ENCODE measurements around the gene C1orf226. TPM values are rescaled to one million over a fixed set of nuclear protein-coding genes. Genes with fewer than 3 reads are reported as not detected.

C1orf226 gene
- total RNA-seq, 8 experiments from 2014 or later: 0.22 to 9.3 (median 3.9) TPM

GRCh38 chr1:162368451-162368850 lies 13.1 kb upstream of the C1orf226 start:
- H3K4me1 ChIP-seq (replicated peaks in 1 of 2): no peaks in the 10 kb centered on the region
- WGBS, 10 experiments: 63 to 100% (median 82%) methylated on average over 1 to 4 of the region's 4 CpGs; no CpG with 5 or more reads in 3 of the 10 experiments
- no peak overlapping the region for H3K27ac ChIP-seq
- in situ Hi-C loops (cut with MboI; ENCODE audit: low pct_unique_long_range_greater_than_20kb in 2 of 9, low sequenced_read_pairs in 9 of 9, unreplicated experiment in 9 of 9): no loop called here
- no peak overlapping the region for H3K4me3 ChIP-seq
- no peak for ATAC-seq (replicated peaks in 6 of 8)

- peaks cover under 1 to 7% of the 10 kb centered on the region in 2 donors for H3K4me1 ChIP-seq (replicated peaks in 1 of 2)
- H3K4me3 ChIP-seq: no peak overlapping the region
- H3K27ac ChIP-seq: no peak overlapping the region
- in situ Hi-C loops (cut with MboI; ENCODE audit: low pct_unique_long_range_greater_than_20kb in 2 of 9, low sequenced_read_pairs in 9 of 9, unreplicated experiment in 9 of 9): no loop called here
- ATAC-seq (replicated peaks in 6 of 8): no peak
- 17 to 100% (median 94%) methylated on average over 1 to 7 of the region's 7 CpGs; no CpG with 5 or more reads in 2 of the 10 experiments for WGBS, 10 experiments
Measured at GRCh38 chr1:162369571-162369970, 12.0 kb upstream of the C1orf226 start.

- no peak overlapping the region for H3K27ac ChIP-seq
- no peak overlapping the region for H3K4me3 ChIP-seq
- WGBS, 10 experiments: 44 to 100% (median 92%) methylated on average over 1 of the region's 1 CpG; no CpG with 5 or more reads in 1 of the 10 experiments
- no peak for ATAC-seq (replicated peaks in 6 of 8)
- in situ Hi-C loops (cut with MboI; ENCODE audit: low pct_unique_long_range_greater_than_20kb in 2 of 9, low sequenced_read_pairs in 9 of 9, unreplicated experiment in 9 of 9): no loop called here
- H3K4me1 ChIP-seq (replicated peaks in 1 of 2): peaks cover 6 to 7% of the 10 kb centered on the region in 2 donors
Measured at GRCh38 chr1:162370161-162370560, 11.4 kb upstream of the C1orf226 start.

- in situ Hi-C loops (cut with MboI; ENCODE audit: low pct_unique_long_range_greater_than_20kb in 2 of 9, low sequenced_read_pairs in 9 of 9, unreplicated experiment in 9 of 9): no loop called here
- no peak overlapping the region for H3K4me3 ChIP-seq
- no peak for ATAC-seq (replicated peaks in 6 of 8)
- no peak overlapping the region for H3K27ac ChIP-seq
- peaks cover 10 to 12% of the 10 kb centered on the region in 2 donors for H3K4me1 ChIP-seq (replicated peaks in 1 of 2)
- 70 to 100% (median 100%) methylated on average over 1 to 3 of the region's 3 CpGs; no CpG with 5 or more reads in 3 of the 10 experiments for WGBS, 10 experiments
Measured at GRCh38 chr1:162370721-162371120, 10.8 kb upstream of the C1orf226 start.

- Histone ChIP-seq H3K27ac (no peak overlapping the region), H3K4me1 (replicated peaks in 1 of 2) (peaks cover 11 to 14% of the 10 kb centered on the region in 2 donors), H3K4me3 (no peak overlapping the region)
- 72 to 100% (median 93%) methylated on average over 1 to 6 of the region's 6 CpGs; no CpG with 5 or more reads in 4 of the 10 experiments for WGBS, 10 experiments
- no peak for ATAC-seq (replicated peaks in 6 of 8)
- in situ Hi-C loops (cut with MboI; ENCODE audit: low pct_unique_long_range_greater_than_20kb in 2 of 9, low sequenced_read_pairs in 9 of 9, unreplicated experiment in 9 of 9): no loop called here
Measured at GRCh38 chr1:162371611-162372010, 9.9 kb upstream of the C1orf226 start.

- in situ Hi-C loops (cut with MboI; ENCODE audit: low pct_unique_long_range_greater_than_20kb in 2 of 9, low sequenced_read_pairs in 9 of 9, unreplicated experiment in 9 of 9): no loop called here
- Histone ChIP-seq H3K27ac (no peak overlapping the region), H3K4me3 (no peak overlapping the region), H3K4me1 (replicated peaks in 1 of 2) (peaks cover 11 to 14% of the 10 kb centered on the region in 2 donors)
- no peak for ATAC-seq (replicated peaks in 6 of 8)
- WGBS, 10 experiments: 0 to 100% (median 83%) methylated on average over 1 to 13 of the region's 13 CpGs; no CpG with 5 or more reads in 1 of the 10 experiments
Measured at GRCh38 chr1:162372159-162373071, 9.1 kb upstream of the C1orf226 start.

GRCh38 chr1:162373072-162373427 lies 8.5 kb upstream of the C1orf226 start:
- Histone ChIP-seq H3K4me3 (no peak overlapping the region), H3K4me1 (replicated peaks in 1 of 2) (peaks cover 11 to 14% of the 10 kb centered on the region in 2 donors), H3K27ac (no peak overlapping the region)
- in situ Hi-C loops (cut with MboI; ENCODE audit: low pct_unique_long_range_greater_than_20kb in 2 of 9, low sequenced_read_pairs in 9 of 9, unreplicated experiment in 9 of 9): no loop called here
- ATAC-seq (replicated peaks in 6 of 8): no peak
- WGBS, 10 experiments: 33 to 100% (median 89%) methylated on average over 1 of the region's 1 CpG; no CpG with 5 or more reads in 3 of the 10 experiments

- WGBS, 10 experiments: 57 to 100% (median 88%) methylated on average over 1 to 8 of the region's 8 CpGs; no CpG with 5 or more reads in 2 of the 10 experiments
- in situ Hi-C loops (cut with MboI; ENCODE audit: low pct_unique_long_range_greater_than_20kb in 2 of 9, low sequenced_read_pairs in 9 of 9, unreplicated experiment in 9 of 9): no loop called here
- H3K4me1 ChIP-seq (replicated peaks in 1 of 2): peaks cover 11 to 14% of the 10 kb centered on the region in 2 donors
- ATAC-seq (replicated peaks in 6 of 8): peak in 7 of 8 experiments; percentile 47 to 94 (median 60)
- H3K4me3 ChIP-seq: no peak overlapping the region
- no peak overlapping the region for H3K27ac ChIP-seq
Measured at GRCh38 chr1:162373541-162374260, 7.8 kb upstream of the C1orf226 start.

GRCh38 chr1:162374406-162374805 lies 7.1 kb upstream of the C1orf226 start:
- Histone ChIP-seq H3K27ac (no peak overlapping the region), H3K4me3 (no peak overlapping the region), H3K4me1 (replicated peaks in 1 of 2) (peaks cover 11 to 14% of the 10 kb centered on the region in 2 donors)
- WGBS, 10 experiments: 82 to 100% (median 98%) methylated on average over 1 to 4 of the region's 9 CpGs; no CpG with 5 or more reads in 4 of the 10 experiments
- no peak for ATAC-seq (replicated peaks in 6 of 8)
- in situ Hi-C loops (cut with MboI; ENCODE audit: low pct_unique_long_range_greater_than_20kb in 2 of 9, low sequenced_read_pairs in 9 of 9, unreplicated experiment in 9 of 9): no loop called here

- Histone ChIP-seq H3K4me3 (no peak overlapping the region), H3K27ac (no peak overlapping the region), H3K4me1 (replicated peaks in 1 of 2) (peaks cover 11 to 14% of the 10 kb centered on the region in 2 donors)
- ATAC-seq (replicated peaks in 6 of 8): peak in 3 of 8 experiments; percentile 74 to 82 (median 75)
- in situ Hi-C loops (cut with MboI; ENCODE audit: low pct_unique_long_range_greater_than_20kb in 2 of 9, low sequenced_read_pairs in 9 of 9, unreplicated experiment in 9 of 9): loop anchor here in 1 of 9 experiments (25.0 kb wide), 1 partner anchor 588 kb away; no protein-coding TSS in a partner anchor
- WGBS, 10 experiments: 0 to 100% (median 80%) methylated on average over 1 to 8 of the region's 8 CpGs; no CpG with 5 or more reads in 2 of the 10 experiments
Measured at GRCh38 chr1:162375463-162375862, 6.1 kb upstream of the C1orf226 start.

GRCh38 chr1:162376691-162377090 lies 4.8 kb upstream of the C1orf226 start, which contains the start of gene SPATA46:
Gene SPATA46 (minus strand): TSS chr1:162376854. CDS start chr1:162376790, 64 bp downstream.
- in situ Hi-C loops (cut with MboI; ENCODE audit: low pct_unique_long_range_greater_than_20kb in 2 of 9, low sequenced_read_pairs in 9 of 9, unreplicated experiment in 9 of 9): loop anchor here in 1 of 9 experiments (25.0 kb wide), 1 partner anchor 589 kb away; no protein-coding TSS in a partner anchor
- Histone ChIP-seq H3K4me1 (replicated peaks in 1 of 2) (peaks cover 11 to 14% of the 10 kb centered on the region in 2 donors), H3K4me3 (no peak within 1 kb of the TSS), H3K27ac (no peak within 1 kb of the TSS)
- 80 to 98% (median 90%) methylated on average over 2 to 5 of the region's 5 CpGs; no CpG with 5 or more reads in 6 of the 10 experiments for WGBS, 10 experiments
- ATAC-seq (replicated peaks in 6 of 8): peak in 1 of 8 experiments; percentile 68

GRCh38 chr1:162380061-162380846 lies 1.3 kb upstream of the C1orf226 start:
- no peak overlapping the region for H3K4me3 ChIP-seq
- 45 to 100% (median 92%) methylated on average over 1 to 6 of the region's 6 CpGs; no CpG with 5 or more reads in 2 of the 10 experiments for WGBS, 10 experiments
- no peak for ATAC-seq (replicated peaks in 6 of 8)
- in situ Hi-C loops (cut with MboI; ENCODE audit: low pct_unique_long_range_greater_than_20kb in 2 of 9, low sequenced_read_pairs in 9 of 9, unreplicated experiment in 9 of 9): loop anchor here in 1 of 9 experiments (25.0 kb wide), 1 partner anchor 593 kb away; no protein-coding TSS in a partner anchor
- H3K27ac ChIP-seq: no peak overlapping the region
- peaks cover 7 to 18% of the 10 kb centered on the region in 2 donors for H3K4me1 ChIP-seq (replicated peaks in 1 of 2)
